HG02623 (cell line): Measurements from ENCODE around the gene GABBR2.
"Not testable (repeated sequence)": the region's sequence is repeated elsewhere in the genome, so short reads cannot be mapped to it uniquely, and the experiment has no call there.

ENCODE experiments used
- ATAC-seq: cut with Tn5 transposase; IDR thresholded peaks from one replicate; pipeline ENCODE4 v1.9.1; 2021; ENCODE audit warnings: moderate library complexity; ENCODE audit not compliant: unreplicated experiment

Gene GABBR2

DNA sequence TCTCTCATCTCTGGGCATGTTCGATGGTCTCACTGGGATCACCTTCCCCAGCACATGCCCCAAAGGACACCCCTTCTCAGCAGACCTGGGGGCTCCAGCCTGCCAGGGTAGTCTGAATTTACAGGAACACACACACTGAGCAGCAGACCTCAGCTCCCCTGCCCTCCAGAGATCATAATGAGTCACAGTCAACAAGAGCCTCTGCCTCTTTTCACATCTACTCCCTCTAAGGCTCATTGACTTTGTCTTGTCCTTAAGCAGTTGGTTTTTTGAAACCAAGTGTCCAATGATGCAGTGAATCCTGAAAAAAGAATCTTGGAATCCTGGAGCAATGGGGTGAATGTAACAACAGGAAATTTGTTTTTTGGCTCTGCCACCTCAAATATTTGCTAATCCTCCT lies 20.8 kb downstream of the GABBR2 start:
- no peak for ATAC-seq

DNA sequence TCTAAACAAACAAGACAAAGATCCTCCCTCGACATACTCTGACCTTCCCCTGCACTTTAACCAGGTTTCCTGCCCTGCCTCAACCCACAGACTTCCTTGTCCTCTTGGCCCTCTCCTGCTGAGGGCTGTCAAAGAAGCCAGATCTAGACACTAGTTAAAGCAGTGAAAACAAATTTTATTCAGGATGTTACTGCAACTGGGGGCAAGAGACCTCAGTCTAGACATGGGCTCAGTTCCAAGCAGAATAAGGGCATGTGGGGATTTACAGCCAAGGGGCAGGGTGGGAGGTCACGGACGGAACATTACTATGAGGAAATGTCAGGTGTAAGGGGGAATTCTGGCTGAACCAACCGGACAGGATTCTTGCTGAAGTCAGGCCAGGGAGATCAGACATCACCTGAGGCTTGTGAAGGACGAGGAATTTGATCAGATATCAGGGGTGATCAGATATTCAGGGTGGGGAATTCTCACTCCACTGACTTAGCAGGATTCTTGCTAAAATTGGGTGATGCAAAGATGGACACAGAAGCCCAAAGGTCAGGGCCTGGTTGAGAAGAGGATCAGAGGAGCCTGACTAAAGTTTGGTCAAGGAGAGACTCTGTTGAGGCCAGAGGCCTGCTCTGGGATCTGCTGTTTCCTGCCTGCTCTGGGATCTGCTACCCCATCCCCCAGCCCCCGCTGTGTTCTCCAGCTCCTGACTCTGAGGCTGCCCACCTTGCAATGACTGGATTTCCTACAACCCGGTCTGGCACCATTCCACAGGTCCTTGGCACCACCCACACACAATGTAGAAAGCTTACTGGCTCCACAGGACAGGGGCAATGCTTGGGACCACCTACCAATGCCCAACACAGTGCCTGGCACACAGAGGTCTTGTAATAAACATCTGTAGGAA lies 21.5 kb downstream of the GABBR2 start:
- ATAC-seq = no peak

DNA sequence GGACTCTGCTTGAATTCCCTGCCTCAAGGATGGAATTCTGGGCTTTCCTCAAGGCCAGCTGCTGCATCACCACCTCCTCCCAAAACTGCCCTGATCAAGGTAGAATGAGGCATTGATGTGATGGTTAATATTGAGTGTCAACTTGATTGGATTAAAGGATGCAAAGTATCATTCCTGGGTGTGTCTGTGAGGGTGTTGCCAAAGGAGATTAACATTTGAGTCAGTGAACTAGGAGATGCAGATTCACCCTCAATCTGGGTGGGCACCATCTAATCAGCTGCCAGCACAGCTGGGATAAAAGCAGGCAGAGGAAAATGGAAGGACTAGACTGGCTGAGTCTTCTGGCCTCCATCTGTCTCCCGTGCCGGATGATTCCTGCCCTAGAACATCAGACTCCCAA lies 23.9 kb downstream of the GABBR2 start:
- ATAC-seq = not testable (repeated sequence)

- ATAC-seq = no peak
These were observed 30.4 kb downstream of the GABBR2 start for GRCh38 chr9:98678244-98678842.

DNA sequence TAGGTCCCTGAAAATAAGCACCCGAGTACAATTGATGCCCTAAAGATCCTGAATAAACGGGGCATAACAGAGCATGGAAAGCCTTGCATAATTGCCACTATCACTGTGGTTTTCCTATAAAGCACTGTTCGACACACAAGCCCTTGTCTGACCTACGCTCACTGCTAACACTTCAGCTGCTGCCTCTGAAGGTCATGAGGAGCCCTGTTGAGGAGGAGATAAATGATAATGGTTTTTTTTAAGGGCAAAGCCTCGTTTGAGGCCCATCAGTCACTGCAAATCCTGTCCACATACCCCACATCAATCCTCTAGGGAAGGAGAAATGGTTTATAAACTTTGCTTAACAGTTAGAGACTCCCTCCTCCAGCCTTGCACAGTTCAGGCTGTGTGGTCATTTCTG lies 35.1 kb downstream of the GABBR2 start:
- ATAC-seq = no peak

GRCh38 chr9:98667005-98667640 lies 41.6 kb downstream of the GABBR2 start:
- ATAC-seq = no peak

- ATAC-seq = no peak
These were observed 43.2 kb downstream of the GABBR2 start for GRCh38 chr9:98665501-98665900.

- ATAC-seq = no peak
These were observed 48.2 kb downstream of the GABBR2 start for GRCh38 chr9:98660541-98660940.

DNA sequence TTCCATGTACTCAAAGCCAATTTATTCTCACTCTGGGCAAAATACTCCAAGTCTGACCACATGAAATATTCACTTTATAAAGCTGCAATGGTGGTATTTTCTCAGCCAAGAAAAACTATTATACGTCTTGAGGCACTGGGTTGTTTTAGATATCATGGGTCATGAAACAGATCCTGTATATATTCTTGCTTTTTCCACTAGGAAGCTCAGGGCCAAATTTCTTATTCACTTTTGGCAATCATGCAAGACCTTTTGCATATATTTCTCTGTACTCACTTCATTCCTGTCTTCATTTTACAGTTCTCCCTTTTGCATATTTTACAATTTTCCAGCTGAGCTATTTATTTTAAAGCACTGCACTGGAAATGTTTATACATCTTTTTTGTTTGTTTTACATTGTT lies 49.8 kb downstream of the GABBR2 start:
- no peak for ATAC-seq

DNA sequence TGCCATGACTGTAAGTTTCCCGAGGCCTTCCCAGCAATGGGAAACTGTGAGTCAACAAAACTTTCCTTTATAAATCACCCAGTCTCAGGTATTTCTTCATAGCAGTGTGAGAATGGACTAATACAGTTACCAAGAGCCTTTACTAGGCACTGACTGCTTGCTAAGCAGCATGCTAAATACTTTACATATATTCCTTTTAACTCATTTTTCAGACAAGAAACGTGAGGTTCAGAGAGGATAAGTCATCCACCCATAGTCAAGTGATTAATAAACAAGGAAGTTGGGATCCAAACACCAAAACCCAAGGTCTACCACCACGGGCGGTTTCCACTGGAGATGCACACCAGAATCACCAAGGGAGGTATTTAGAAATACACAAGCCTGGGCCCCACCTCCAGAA lies 50.8 kb downstream of the GABBR2 start:
- no peak for ATAC-seq

DNA sequence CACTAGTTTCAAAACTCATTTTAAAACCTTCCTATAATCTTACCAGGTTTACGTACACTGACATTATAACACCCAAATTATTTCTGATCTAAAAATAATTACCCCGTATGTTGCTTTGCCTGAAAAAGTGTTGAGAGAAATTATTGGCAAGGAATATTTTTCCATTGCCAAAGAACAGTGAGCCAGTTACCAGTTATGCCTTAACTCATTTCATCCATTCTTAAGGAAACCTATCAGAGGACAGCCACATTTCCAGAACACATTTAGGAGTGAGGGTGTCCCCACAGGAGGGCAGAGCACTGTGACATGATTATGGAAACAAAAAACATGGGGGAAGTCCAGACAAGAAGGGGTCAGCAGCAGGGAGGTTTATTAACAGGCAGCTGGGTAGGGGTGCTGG lies 52.2 kb downstream of the GABBR2 start:
- no peak for ATAC-seq

GRCh38 chr9:98655428-98655827 lies 53.3 kb downstream of the GABBR2 start:
- ATAC-seq = not testable (repeated sequence)

DNA sequence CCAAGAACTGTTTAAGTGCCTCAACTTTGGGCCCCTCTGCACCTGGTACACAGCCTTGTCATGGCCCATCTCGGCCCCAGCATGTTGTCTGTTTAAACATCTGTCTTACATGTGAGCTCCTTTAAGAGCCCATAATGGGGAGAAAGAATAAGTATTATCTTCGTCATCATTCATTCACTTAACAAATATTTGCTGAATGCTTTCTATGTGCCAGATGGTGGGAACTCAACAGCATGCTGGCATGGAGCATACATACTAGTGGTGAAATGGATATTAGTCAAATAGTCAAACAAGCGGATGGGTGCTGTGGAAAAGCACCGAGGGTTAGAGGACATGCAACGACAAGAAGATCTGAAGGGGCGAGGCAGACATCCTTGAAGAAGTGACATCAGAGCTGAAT lies 54.5 kb downstream of the GABBR2 start:
- ATAC-seq = no peak

GRCh38 chr9:98652741-98653140 lies 56.0 kb downstream of the GABBR2 start:
- ATAC-seq = no peak

GRCh38 chr9:98652302-98652701 lies 56.4 kb downstream of the GABBR2 start:
- no peak for ATAC-seq

DNA sequence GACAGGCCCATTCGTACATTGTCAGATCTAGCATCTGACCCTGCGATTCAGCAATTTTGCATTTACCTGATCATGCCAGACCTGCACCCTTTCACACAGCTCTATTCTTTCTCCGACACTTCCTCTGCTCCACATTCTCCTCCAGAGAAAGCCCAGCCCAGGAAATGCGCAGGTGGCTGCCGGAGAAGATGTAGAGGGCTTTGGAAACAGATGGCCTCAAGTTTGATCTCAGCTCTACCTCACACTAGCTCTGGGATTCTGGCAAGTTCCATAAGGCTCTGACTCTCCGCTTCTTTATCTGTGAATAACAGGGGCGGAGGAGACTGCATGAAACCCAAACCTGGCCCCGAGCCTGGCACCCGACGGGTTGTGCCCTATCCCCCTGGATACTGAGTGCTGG lies 61.5 kb downstream of the GABBR2 start:
- no peak for ATAC-seq

GRCh38 chr9:98644011-98644410 lies 64.7 kb downstream of the GABBR2 start:
- no peak for ATAC-seq

- no peak for ATAC-seq
These were observed 65.9 kb downstream of the GABBR2 start for GRCh38 chr9:98642661-98643312.

DNA sequence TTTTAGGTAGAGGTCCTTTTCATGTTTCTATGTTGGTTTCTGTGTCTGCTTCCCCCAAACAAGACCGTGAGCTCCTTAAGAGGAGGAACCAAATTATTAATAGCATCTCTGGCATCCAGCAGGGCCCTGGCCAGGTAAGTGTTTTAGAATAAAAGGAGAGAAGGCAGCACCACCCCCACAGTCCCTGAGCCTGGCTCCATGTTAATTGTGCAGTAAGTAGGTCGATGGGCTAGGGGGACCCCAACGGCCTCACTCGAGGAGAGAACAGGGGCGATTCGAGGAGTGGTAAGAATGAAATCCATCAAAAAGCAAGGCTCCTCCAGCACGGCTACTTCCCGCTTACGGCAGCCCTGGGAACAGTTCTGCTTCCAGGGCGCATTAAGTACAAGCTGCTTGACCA lies 67.0 kb downstream of the GABBR2 start:
- ATAC-seq = no peak

DNA sequence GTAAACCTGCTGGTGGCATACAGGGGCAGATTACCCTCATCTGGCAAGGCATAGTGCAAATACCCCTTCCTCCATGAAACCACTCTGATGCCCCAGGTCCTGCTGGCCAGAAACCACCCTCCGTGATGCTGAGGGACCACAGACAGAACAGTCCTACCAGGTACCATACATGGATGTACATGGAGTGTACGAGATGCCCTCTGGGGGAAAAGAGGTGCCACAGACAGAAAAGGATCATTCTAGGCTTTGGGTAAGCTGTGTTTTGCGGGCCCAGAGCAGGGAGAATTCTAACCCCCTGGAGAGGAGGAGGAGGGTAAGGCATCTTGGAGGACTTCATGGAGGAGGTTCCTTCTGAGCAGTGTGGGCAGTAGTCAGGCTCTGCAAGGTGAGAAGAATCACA lies 68.3 kb downstream of the GABBR2 start:
- ATAC-seq = no peak

- ATAC-seq = no peak
These were observed 69.6 kb downstream of the GABBR2 start for GRCh38 chr9:98639133-98639532.

DNA sequence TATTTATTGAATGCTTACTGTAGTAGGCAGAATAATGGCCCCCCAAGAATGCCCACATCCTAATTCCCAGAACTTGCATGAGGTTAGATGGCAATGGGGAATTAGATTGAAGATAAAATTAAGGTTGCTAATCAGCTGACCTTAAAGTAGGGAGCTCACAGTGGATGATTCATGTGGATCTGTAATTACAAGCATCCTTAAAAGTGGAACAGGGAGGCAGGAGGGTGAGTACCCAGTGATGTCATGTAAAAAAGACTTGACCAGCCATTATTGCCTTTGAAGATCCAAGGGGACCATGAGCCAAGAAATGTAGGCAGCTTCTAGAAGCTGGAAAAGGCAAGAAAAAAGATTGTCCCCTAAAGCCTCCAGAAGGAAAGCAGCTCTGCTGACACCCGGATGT lies 71.4 kb downstream of the GABBR2 start:
- no peak for ATAC-seq
